ENCODE data around the gene CDK14. TPM values are rescaled to one million over a fixed set of nuclear protein-coding genes. Genes with fewer than 3 reads are reported as not detected.
A peak's percentile ranks its signal among the peaks of the same experiment; 100 is the strongest.

CDK14 gene
- total and polyA plus RNA-seq, 2 donors (not counting 1 experiment from before 2014, with no cell fraction given), result 42.1 to 167 TPM

- no peaks in the 10 kb centered on the region for H3K27me3 ChIP-seq (replicated peaks in 1 of 4; ENCODE audit: control extremely low read depth in 1 of 4, control insufficient read depth in 3 of 4, insufficient read depth in 4 of 4, low read length in 3 of 4)
- Mint-ChIP-seq H3K27ac (no peak overlapping the region), H3K4me1 (peaks cover 45% of the 10 kb centered on the region), H3K9me3 (ENCODE audit: insufficient read depth) (peaks cover 5% of the 10 kb centered on the region), H3K4me3 (no peak overlapping the region), H3K27me3 (no peaks in the 10 kb centered on the region)
- no peak overlapping the region for H3K9ac ChIP-seq (ENCODE audit: low read length)
- no peak overlapping the region for H3K4me3 ChIP-seq (ENCODE audit: control extremely low read depth in 1 of 5, extremely low read depth in 1 of 5, insufficient read depth in 1 of 5, low read depth in 2 of 5, low read length in 4 of 5)
- no peak overlapping the region for H2AFZ ChIP-seq (ENCODE audit: insufficient read depth, low read depth, low read length, poor library complexity, severe bottlenecking)
- ChIA-PET POLR2A (no interaction called here), CTCF (no interaction called here)
- WGBS (ENCODE audit: insufficient coverage), result no CpG with 5 or more reads among the region's 1 CpG
- H3K4me2 ChIP-seq (replicated peaks; ENCODE audit: low read depth, low read length, poor library complexity, severe bottlenecking), result no peak overlapping the region
- peaks cover 0 to 5% (median 0%) of the 10 kb centered on the region in 3 donors for H3K9me3 ChIP-seq (ENCODE audit: control extremely low read depth in 1 of 3, control insufficient read depth in 2 of 3, insufficient read depth in 1 of 3, low read length in 2 of 3)
- H3K36me3 ChIP-seq (replicated peaks in 1 of 2; ENCODE audit: control extremely low read depth in 1 of 2, control insufficient read depth in 1 of 2, extremely low read depth in 1 of 2, insufficient read depth in 2 of 2, low read length in 1 of 2), result no peaks in the 10 kb centered on the region
- no peak for ATAC-seq (ENCODE audit: low read depth)
- H4K20me1 ChIP-seq (ENCODE audit: control insufficient read depth, insufficient read depth, low read length, poor library complexity, severe bottlenecking), result peaks cover 4% of the 10 kb centered on the region
- TF ChIP-seq CTCF (IDR thresholded peaks at IDR 0.05) (no peak), EZH2 (IDR thresholded peaks at IDR 0.05; ENCODE audit: borderline replicate concordance, insufficient read depth, low read depth, low read length, poor library complexity, severe bottlenecking) (no peak)
- no peak for DNase-seq
- intact Hi-C loops (cut with micrococcal nuclease), result no loop called here
- peaks cover 15 to 18% of the 10 kb centered on the region in 2 donors for H3K4me1 ChIP-seq (ENCODE audit: control insufficient read depth in 2 of 2, insufficient read depth in 2 of 2, low read length in 2 of 2)
- no peak overlapping the region for H3K27ac ChIP-seq (ENCODE audit: low read length in 2 of 2)
- H3K79me2 ChIP-seq (ENCODE audit: control insufficient read depth, insufficient read depth, low read length), result no peaks in the 10 kb centered on the region
Observed at GRCh38 chr7:91137788-91138368, 541.8 kb downstream of the CDK14 start.

GRCh38 chr7:91140286-91140685 lies 544.2 kb downstream of the CDK14 start:
- WGBS (ENCODE audit: insufficient coverage), result 100% methylated on average over 1 of the region's 2 CpGs
- peaks cover 15 to 18% of the 10 kb centered on the region in 2 donors for H3K4me1 ChIP-seq (ENCODE audit: control insufficient read depth in 2 of 2, insufficient read depth in 2 of 2, low read length in 2 of 2)
- Mint-ChIP-seq H3K27me3 (no peaks in the 10 kb centered on the region), H3K27ac (peak overlapping the region; percentile 12), H3K9me3 (ENCODE audit: insufficient read depth) (peaks cover 5% of the 10 kb centered on the region), H3K4me3 (no peak overlapping the region), H3K4me1 (peaks cover 45% of the 10 kb centered on the region)
- intact Hi-C loops (cut with micrococcal nuclease), result no loop called here
- peaks cover 4% of the 10 kb centered on the region for H4K20me1 ChIP-seq (ENCODE audit: control insufficient read depth, insufficient read depth, low read length, poor library complexity, severe bottlenecking)
- H2AFZ ChIP-seq (ENCODE audit: insufficient read depth, low read depth, low read length, poor library complexity, severe bottlenecking), result no peak overlapping the region
- H3K27me3 ChIP-seq (replicated peaks in 1 of 4; ENCODE audit: control extremely low read depth in 1 of 4, control insufficient read depth in 3 of 4, insufficient read depth in 4 of 4, low read length in 3 of 4), result no peaks in the 10 kb centered on the region
- CTCF ChIA-PET, result no interaction called here
- no peak for DNase-seq
- no peak overlapping the region for H3K4me2 ChIP-seq (replicated peaks; ENCODE audit: low read depth, low read length, poor library complexity, severe bottlenecking)
- TF ChIP-seq CTCF (IDR thresholded peaks at IDR 0.05), result no peak
- TF ChIP-seq EZH2 (IDR thresholded peaks at IDR 0.05; ENCODE audit: borderline replicate concordance, insufficient read depth, low read depth, low read length, poor library complexity, severe bottlenecking), result no peak
- POLR2A ChIA-PET, result no interaction called here
- H3K79me2 ChIP-seq (ENCODE audit: control insufficient read depth, insufficient read depth, low read length), result no peaks in the 10 kb centered on the region
- H3K9me3 ChIP-seq (ENCODE audit: control extremely low read depth in 1 of 3, control insufficient read depth in 2 of 3, insufficient read depth in 1 of 3, low read length in 2 of 3), result peaks cover 0 to 5% (median 0%) of the 10 kb centered on the region in 3 donors
- H3K36me3 ChIP-seq (replicated peaks in 1 of 2; ENCODE audit: control extremely low read depth in 1 of 2, control insufficient read depth in 1 of 2, extremely low read depth in 1 of 2, insufficient read depth in 2 of 2, low read length in 1 of 2), result no peaks in the 10 kb centered on the region
- H3K4me3 ChIP-seq (ENCODE audit: control extremely low read depth in 1 of 5, extremely low read depth in 1 of 5, insufficient read depth in 1 of 5, low read depth in 2 of 5, low read length in 4 of 5), result no peak overlapping the region
- ATAC-seq (ENCODE audit: low read depth), result no peak
- H3K9ac ChIP-seq (ENCODE audit: low read length), result no peak overlapping the region
- H3K27ac ChIP-seq (ENCODE audit: low read length in 2 of 2), result no peak overlapping the region
